RPMI7951 (cell line): ENCODE measurements around the gene CCL24. TPM values are rescaled to one million over a fixed set of nuclear protein-coding genes. Genes with fewer than 3 reads are reported as not detected.
A peak's percentile ranks its signal among the peaks of the same experiment; 100 is the strongest.
"Not testable (repeated sequence)": the region's sequence is repeated elsewhere in the genome, so short reads cannot be mapped to it uniquely, and the experiment has no call there.

Experiments
- DNase-seq: peaks from one replicate; pipeline ENCODE4 v3.0.0-alpha.2; 2012; ENCODE audit warnings: low read depth
- total RNA-seq: library from RNA; depleted of rRNA; stranded (reverse); fragments of >200 nt; shearing (Covaris generic); gene quantifications from 2 replicates; pipeline ENCODE4 v1.2.3, GENCODE V29; 2014; rRNA removed

The CCL24 gene
- total RNA-seq, 1 experiment from 2014 or later = not detected

GRCh38 chr7:75780647-75781273 is 32.8 kb downstream of the CCL24 start:
- not testable (repeated sequence) for DNase-seq

GRCh38 chr7:75779516-75779915 is 34.1 kb downstream of the CCL24 start:
- peak; percentile 43 for DNase-seq

GRCh38 chr7:75779035-75779434 is 34.6 kb downstream of the CCL24 start:
- not testable (repeated sequence) for DNase-seq

GRCh38 chr7:75776295-75776971 is 37.2 kb downstream of the CCL24 start:
- DNase-seq = peak; percentile 96

GRCh38 chr7:75773958-75774357 is 39.6 kb downstream of the CCL24 start:
- peak; percentile 10 for DNase-seq

- peak; percentile 80 for DNase-seq
Measured at GRCh38 chr7:75772081-75773077, 41.2 kb downstream of the CCL24 start, which contains the start of gene CCL26. CCL26 (minus strand) TSS chr7:75772211; CDS start chr7:75772176, 35 bp downstream.

- DNase-seq = peak; percentile 58
Measured at GRCh38 chr7:75771224-75771623, 42.4 kb downstream of the CCL24 start.

- DNase-seq = peak; percentile 73
Measured at GRCh38 chr7:75762350-75762917, 51.2 kb downstream of the CCL24 start.

GRCh38 chr7:75761801-75762200 is 51.8 kb downstream of the CCL24 start:
- DNase-seq = not testable (repeated sequence)

Other genes with a start within 250 kb of the CCL24 start
- gene HIP1, start 74.9 kb downstream of the CCL24 start, total RNA-seq = 20.9 and 22.9 TPM in 2 replicates
- 0.36 and 0.78 TPM in 2 replicates for gene CCL26, start 41.6 kb downstream of the CCL24 start, total RNA-seq
- 49.7 and 60.3 TPM in 2 replicates for gene RHBDD2, start 65.2 kb upstream of the CCL24 start, total RNA-seq
- 33.3 and 34.8 TPM in 2 replicates for gene POR, start 101.3 kb upstream of the CCL24 start, total RNA-seq
- 26.8 and 27.8 TPM in 2 replicates for gene TMEM120A, start 180.8 kb upstream of the CCL24 start, total RNA-seq
- 59.4 and 81.9 TPM in 2 replicates for gene STYXL1, start 234.2 kb upstream of the CCL24 start, total RNA-seq
- gene MDH2, start 234.3 kb upstream of the CCL24 start, total RNA-seq = 84.1 and 97.4 TPM in 2 replicates